Upper lobe of left lung (tissue), 4 donors: ENCODE measurements around the gene IGFL2.

Experiments
- POLR2A ChIP-seq, 4 donors: fragments of 450-650 bp; IDR thresholded peaks; one replicate each; pipeline ENCODE4 v1.5.1; 2016 to 2017; ENCODE audit warnings: antibody characterized with exemption in 4 of 4, mild to moderate bottlenecking in 2 of 4
- POLR2AphosphoS5 ChIP-seq, 2 donors: sonication (generic); formaldehyde crosslinking; IDR thresholded peaks; one replicate each; pipeline ENCODE4 v1.5.1; 2017; ENCODE audit warnings: antibody characterized with exemption in 2 of 2
- TF ChIP-seq, protein P1 (sequence below), 6 experiments: fragments of 450-650 bp in 4 of 6; fragments of 200-600 bp in 2 of 6; sonication (generic) in 2 of 6; IDR thresholded peaks; one replicate each; pipeline ENCODE4 v1.5.1; 2016 to 2019; ENCODE audit warnings: antibody characterized with exemption in 6 of 6

- TF ChIP-seq POLR2A (IDR thresholded peaks at IDR 0.05) = no peak
- TF ChIP-seq, protein P1, sequence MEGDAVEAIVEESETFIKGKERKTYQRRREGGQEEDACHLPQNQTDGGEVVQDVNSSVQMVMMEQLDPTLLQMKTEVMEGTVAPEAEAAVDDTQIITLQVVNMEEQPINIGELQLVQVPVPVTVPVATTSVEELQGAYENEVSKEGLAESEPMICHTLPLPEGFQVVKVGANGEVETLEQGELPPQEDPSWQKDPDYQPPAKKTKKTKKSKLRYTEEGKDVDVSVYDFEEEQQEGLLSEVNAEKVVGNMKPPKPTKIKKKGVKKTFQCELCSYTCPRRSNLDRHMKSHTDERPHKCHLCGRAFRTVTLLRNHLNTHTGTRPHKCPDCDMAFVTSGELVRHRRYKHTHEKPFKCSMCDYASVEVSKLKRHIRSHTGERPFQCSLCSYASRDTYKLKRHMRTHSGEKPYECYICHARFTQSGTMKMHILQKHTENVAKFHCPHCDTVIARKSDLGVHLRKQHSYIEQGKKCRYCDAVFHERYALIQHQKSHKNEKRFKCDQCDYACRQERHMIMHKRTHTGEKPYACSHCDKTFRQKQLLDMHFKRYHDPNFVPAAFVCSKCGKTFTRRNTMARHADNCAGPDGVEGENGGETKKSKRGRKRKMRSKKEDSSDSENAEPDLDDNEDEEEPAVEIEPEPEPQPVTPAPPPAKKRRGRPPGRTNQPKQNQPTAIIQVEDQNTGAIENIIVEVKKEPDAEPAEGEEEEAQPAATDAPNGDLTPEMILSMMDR (IDR thresholded peaks at IDR 0.05) = no peak
- TF ChIP-seq POLR2AphosphoS5 (IDR thresholded peaks at IDR 0.05) = no peak
These were observed 55.1 kb downstream of the IGFL2 start for GRCh38 chr19:46202872-46203860.
